ENCODE results near the gene MYO1D.

Gene MYO1D

DNA sequence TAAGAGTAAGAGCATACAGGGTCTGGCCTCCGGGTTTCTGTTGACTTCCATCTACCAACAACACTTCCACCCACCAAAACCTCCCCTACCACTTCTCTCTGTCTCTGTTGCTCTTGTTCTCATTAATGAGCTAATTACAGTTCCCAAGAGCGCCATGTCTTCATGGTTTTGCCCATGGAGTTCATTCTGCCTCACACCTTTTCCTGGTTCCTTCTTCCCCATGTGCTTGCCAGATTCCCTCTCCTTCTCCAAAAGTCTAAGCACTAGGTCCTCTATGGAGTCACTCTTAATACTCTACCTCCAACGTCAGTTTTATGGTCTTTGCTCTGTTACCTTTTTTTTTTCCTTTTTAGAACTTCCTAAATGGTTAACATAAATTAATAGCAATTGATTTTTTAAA is 92.8 kb downstream of the MYO1D start:
- in situ Hi-C loops (cut with MboI; ENCODE audit: low sequenced_read_pairs), result no loop called here

DNA sequence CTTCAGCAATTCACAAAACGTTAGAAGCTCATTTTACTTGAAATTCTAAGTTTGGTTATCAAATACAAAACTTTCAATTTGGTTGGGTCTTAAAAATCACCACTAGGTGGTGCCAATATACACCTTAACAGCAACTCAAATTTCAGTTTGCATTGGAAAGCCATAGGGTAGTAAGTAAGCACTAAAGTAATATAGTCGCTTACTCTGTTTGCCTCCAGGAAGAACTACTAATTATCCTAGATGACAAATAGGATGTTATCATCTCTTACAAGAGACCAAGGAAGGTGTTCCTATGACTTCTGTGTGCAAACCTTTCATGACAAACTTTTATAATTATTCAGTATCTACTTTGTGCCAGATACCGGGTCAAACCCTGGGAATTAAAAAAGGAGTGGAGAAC is 93.3 kb downstream of the MYO1D start:
- in situ Hi-C loops (cut with MboI; ENCODE audit: low sequenced_read_pairs), result no loop called here

DNA sequence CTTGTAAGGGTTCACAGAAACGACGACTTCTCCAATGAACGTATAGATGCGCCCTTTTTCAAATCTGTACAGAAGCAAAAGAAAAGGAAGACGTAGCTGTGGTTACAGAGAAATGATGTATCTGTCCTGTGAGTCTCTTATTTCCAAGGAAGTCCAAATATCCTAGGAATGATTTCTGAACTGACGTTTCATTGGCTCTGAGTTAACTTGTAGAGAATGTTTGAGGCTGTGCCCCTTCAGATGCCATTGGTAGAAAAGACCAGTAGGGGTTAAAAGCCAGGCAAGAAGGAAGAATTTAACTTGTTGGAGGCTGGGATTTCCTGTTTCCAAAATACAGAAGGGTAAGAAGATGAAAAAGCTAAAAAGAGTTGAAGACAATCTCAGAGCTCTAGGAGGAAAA is 96.2 kb downstream of the MYO1D start:
- in situ Hi-C loops (cut with MboI; ENCODE audit: low sequenced_read_pairs), result no loop called here

DNA sequence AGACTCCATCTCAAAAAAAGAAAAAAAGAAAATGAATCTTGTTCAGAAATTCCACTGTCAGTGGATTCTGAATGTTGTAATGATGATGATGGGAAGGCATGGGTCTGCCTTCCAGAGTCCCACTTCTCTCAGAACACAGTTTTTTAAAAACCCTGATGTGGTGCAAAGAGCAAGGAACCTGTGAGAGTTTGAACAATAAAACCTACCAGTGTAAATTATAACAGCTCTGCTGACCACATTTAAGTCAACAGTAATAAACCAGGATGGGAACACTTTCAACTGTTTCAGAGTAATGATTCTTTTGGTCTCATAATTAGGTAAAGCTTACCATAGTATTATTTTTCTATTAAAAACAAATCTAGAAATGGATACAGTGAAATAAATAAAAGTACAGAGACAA is 99.0 kb downstream of the MYO1D start:
- in situ Hi-C loops (cut with MboI; ENCODE audit: low sequenced_read_pairs), result no loop called here

DNA sequence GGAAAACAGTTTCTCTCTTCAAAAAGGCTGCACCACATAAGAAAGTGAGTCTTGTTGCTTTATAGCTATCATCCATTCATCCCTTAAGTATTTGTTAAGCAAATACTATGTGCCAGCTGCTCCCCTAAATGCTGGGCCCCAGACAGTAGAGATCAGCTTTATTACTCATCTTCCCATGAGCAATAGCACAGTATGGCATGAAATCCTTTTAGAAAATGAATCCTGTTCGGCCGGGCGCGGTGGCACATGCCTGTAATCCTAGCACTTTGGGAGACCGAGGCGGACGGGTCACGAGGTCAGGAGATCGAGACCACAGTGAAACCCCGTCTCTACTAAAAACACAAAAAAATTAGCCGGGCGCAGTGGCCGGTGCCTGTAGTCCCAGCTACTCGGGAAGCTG is 99.5 kb downstream of the MYO1D start:
- in situ Hi-C loops (cut with MboI; ENCODE audit: low sequenced_read_pairs), result no loop called here

DNA sequence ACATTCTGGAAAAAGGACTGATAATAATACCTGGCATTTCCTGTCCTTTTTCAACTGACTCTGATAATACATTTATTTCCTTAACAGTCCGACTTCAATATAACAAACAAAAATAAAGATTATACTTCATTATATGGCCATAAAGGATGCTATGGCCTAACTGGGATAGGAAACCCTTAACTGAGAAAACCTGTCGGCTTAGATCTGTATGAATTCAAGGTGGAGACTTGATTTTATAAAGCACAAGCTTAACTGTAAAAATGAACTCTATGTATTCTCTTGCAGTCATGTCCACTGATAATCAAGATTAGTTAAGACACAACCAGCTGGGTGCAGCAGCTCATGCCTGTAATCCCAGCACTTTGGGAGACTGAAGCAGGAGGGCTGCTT is 102.2 kb downstream of the MYO1D start:
- in situ Hi-C loops (cut with MboI; ENCODE audit: low sequenced_read_pairs), result no loop called here

DNA sequence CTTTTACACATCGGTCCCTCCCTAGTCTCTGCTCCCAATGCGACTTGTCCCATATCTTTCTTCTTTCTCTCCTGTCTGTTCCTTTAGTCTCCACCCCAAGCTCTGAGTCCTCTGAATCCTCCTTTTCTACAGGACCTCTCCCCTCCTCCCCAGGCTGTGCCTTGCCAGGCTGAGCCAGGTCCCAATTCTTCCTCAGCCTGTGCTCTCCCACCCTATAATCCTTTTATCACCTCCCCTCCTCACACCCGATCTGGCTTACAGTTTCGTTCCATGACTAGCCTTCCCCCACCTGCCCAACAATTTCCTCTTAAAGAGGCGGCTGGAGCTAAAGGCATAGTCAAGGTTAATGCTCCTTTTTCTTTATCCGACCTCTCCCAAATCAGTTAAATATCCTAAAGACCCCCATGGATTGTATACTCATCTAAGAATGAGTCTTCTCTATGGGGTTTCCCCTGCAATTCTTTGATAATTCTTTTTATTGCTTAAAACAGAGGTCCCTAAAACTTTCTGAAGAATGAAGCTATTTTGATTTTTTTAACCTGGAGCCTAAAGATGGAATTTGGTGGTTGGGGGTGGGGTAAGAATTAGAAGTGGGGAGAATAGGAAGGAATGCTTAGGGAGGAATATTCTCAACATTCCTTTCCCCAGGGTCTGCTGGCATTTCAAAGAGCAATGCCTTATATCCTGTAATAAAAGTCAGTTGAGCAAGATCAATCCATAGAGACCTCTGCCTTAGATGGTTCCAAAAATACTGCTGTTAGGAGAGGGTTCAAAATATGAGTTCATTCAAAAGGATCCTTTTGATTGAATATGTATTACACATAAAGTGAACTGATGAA is 102.8 kb downstream of the MYO1D start:
- in situ Hi-C loops (cut with MboI; ENCODE audit: low sequenced_read_pairs), result no loop called here

DNA sequence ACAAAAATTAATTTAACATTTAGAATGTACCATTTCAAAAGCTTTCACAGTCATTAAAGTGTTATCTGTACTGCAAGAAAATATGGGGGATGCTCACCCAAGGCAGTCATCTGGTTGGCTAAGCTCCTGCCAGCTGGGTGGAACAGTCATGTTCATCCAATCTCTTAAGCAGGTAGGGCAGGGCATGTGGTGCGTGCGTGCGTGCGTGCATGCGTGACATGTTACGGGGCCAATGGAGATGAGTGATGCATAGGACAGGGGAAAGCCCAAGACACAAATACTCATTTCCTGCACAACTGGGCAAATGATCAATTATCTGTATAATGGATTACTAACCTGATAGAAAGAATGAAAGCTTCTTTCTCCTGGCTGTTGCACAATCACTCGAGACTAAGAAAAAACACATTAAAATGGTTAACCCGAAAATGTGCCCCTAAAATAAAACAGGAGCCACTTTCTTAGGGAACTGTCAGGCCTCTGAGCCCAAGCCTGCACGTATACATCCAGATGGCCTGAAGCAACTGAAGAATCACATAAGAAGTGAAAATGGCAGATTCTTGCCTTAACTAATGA is 104.4 kb downstream of the MYO1D start:
- in situ Hi-C loops (cut with MboI; ENCODE audit: low sequenced_read_pairs), result no loop called here

DNA sequence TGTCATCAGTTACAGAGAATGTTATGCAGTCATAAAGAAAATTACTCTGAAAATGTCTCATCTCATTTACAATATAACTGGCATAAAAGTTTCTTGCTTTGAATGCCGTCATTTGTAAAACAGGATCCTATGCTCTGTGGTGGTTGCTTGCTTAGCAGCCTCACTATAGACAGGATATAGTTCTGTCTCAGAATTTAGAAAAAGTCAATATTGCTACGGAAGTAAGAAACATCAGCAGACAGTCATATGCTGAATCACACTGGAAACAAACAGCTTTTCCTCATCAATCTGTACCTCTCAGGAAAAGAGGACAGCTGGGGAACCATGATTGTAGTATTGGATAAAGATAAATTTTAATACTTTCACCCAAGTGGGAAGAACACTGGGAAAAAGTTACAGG is 105.5 kb downstream of the MYO1D start:
- in situ Hi-C loops (cut with MboI; ENCODE audit: low sequenced_read_pairs), result no loop called here

DNA sequence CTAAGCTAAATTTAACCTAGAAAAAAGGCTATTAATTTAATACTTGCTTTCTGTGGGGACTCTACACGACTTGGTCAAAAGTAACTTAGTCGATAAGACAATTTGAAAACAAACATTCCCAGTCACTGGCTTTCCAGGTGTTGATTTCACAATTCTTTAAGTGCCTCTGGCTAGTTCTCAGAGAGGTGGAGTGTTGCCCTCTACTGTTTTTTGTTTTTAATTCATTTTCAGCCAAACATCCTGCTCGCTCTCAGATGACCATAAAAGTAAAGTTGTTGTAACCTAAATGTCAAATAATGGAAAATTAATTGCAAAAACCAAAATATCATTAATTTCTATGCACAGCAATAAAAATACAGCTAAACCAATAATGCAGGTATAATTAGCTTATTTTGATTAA is 107.1 kb downstream of the MYO1D start:
- in situ Hi-C loops (cut with MboI; ENCODE audit: low sequenced_read_pairs), result no loop called here

DNA sequence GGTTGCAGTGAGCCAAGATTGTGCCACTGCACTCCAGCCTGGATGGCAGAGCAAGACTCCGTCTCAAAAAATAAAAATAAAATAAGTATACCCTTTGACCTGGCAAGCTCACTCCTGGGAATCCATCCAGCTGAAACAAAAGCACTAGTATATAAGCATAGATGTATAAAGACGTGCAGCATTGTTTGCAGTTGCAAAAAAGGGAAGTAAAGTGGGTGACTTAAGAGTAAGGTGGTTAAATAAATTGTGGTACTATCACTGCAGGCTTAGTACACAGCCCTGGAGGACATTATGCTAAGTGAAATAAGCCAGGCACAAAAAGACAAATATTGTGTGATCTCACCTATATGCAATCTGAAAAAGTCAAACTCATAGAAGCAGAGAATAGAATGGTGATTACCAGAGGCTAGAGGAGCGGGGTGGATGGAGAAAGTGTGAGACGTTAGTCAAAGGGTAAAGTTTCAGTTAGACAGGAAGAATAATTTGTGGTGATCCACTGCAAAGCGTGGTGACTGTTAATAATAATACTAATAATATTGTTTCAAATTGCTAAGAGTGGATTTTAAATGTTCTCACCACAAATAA is 113.0 kb downstream of the MYO1D start:
- in situ Hi-C loops (cut with MboI; ENCODE audit: low sequenced_read_pairs), result no loop called here

DNA sequence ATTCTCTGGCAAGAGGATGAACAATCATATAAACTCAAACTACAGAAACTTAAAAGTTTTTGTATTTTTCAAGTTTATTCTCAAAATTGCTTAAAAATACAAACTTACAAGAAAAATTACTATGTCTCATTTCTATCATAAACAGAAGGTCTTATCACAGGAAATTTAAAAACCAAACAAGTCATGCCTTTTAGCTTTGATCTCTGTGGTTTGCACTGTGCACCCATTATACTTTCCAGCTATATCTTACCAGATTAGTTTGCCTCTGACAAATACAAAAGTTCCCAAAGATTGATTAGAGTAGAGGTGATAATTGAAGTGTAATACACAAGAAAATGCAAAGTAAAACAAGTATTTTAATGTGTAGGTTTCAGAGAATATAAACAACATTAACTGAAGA is 117.4 kb downstream of the MYO1D start:
- in situ Hi-C loops (cut with MboI; ENCODE audit: low sequenced_read_pairs), result no loop called here

DNA sequence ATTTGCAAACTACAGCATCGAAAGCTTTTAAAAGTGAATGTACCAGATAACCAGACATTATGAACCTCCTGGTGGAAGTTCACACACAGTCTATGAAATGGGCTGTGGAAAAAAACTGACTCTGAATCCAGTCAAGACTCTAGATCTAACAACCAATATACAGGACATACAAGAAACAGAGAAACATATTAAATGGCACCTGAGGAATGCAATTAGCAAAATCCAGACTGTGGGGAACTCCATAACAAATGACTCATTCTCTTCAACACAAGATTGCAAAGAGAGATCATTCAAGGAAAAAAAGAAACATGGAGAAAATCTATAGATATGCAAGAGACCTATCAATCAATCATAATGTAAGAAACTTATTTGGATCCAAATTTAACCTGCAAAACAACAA is 119.0 kb downstream of the MYO1D start:
- in situ Hi-C loops (cut with MboI; ENCODE audit: low sequenced_read_pairs), result no loop called here

DNA sequence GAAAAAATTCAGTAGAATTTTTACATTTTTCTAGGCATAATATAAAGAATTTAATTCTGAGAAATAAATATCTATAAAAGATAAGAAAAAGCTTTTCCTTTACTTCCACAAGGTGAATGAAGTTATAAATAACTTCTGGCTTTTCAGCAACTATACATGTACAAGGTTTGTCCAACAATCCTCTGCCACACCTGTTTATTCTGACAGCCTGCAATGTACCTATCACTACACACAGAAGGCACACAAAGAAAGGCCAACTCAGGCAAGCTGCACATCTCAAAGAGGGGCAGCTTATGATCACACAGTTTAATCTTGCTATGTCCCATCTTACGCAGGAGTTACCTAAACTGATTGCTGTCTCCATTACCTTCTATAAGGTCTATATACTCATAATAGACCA is 120.2 kb downstream of the MYO1D start:
- in situ Hi-C loops (cut with MboI; ENCODE audit: low sequenced_read_pairs), result no loop called here

DNA sequence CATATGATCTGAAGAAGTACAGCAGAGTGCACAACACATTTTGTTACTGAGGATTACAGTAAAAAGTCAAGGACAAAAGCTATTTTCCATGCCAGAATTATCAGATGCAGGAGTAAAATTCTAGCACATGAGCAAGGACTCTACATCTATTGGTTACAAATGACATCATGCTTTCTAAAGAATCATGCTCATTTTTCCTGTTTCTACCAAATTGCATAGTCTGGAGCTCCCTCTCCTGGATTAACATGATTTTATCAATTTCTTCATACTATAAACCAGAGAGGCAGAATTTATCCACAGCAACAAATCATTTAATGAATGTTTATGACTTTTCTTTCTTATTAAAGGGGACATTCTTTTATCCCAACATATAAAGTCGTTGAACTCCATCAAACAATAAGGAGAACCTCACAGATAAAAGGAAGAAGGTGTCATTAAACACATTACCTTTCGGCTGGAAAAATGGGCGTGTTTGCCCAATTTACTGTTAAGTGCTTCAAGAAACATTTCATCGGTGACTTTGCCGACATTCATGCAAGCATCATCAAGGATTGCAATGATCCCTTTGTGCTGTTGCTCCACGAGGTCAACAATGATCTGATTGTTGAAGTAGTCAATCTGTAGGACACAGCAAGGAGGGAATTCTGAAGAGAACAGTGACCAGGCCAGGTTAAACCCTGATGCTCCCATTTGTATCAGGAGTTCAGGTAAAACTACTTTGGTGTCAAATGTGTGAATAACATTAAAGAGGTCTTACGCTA is 121.7 kb downstream of the MYO1D start:
- in situ Hi-C loops (cut with MboI; ENCODE audit: low sequenced_read_pairs), result no loop called here

DNA sequence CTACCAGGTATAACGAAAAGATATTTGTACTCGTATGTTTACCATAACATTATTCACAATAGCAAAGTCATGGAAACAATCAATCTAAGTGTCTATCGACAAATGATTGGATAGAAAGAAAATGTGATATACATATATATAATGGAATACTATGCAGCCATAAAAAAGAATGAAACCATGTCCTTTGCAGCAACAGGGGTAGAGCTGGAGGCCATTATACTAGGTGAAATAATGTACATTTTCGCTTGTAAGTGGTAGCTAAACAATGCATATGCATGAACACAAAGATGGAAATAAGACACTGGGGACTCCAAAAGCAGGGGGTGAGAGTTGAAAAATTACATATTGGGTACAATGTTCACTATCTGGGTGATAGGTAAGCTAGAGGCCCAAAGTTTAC is 124.0 kb downstream of the MYO1D start:
- in situ Hi-C loops (cut with MboI; ENCODE audit: low sequenced_read_pairs), result no loop called here

DNA sequence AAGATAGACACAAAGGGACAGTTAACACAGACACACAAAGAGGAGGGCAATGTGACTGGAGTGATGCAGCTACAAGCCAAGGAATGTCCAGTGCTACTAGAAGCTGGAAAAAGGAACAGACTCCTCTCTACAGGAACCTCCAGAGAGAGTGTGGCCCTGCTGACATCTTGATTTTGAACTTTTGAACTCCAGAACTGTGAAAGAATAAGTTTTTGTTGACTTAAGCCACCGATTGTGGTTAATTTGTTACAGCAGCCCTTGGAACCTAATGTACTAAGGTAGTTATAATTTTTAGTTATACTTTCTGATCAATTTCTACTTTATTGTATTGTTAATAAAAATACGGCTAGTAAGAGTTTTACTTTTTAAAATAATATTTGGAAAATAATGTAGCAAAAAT is 129.1 kb downstream of the MYO1D start:
- in situ Hi-C loops (cut with MboI; ENCODE audit: low sequenced_read_pairs), result no loop called here

DNA sequence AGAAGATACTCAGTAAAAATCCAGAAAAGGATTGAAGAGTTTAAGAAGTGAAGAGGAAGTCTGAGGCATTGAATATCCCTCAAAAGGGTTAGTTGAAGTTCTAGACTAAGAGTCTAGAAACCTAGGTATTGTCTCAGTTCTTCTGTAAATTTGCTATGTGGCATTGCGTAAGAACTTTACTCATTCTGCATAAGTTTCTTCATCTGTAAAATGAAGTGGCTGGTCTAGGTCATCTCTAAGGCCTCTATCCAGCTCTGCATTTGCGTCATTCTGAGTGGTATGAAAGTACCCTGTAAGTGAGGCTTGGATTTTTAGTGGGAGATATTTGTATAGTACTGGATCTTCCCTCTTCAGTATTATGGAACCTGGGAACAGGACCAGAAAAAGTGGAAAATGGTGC is 130.2 kb downstream of the MYO1D start:
- in situ Hi-C loops (cut with MboI; ENCODE audit: low sequenced_read_pairs), result no loop called here

DNA sequence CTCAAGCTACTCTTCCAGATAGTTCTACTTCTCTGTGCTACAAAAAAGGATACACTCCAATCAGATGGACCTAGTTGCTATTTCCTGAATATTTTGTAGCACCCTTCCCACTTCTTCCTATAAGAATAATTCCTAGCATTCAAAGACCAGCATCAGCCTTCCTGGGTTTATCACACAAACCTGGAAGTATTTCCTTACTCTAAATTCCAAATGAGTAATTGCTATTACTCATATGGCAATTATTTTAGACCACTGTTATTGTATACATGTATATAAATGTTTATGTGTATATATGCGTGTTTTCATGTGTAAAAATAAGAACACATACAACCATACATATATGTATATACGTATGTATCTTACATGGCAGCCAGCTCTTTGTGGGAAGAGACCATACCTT is 130.6 kb downstream of the MYO1D start:
- in situ Hi-C loops (cut with MboI; ENCODE audit: low sequenced_read_pairs), result no loop called here

DNA sequence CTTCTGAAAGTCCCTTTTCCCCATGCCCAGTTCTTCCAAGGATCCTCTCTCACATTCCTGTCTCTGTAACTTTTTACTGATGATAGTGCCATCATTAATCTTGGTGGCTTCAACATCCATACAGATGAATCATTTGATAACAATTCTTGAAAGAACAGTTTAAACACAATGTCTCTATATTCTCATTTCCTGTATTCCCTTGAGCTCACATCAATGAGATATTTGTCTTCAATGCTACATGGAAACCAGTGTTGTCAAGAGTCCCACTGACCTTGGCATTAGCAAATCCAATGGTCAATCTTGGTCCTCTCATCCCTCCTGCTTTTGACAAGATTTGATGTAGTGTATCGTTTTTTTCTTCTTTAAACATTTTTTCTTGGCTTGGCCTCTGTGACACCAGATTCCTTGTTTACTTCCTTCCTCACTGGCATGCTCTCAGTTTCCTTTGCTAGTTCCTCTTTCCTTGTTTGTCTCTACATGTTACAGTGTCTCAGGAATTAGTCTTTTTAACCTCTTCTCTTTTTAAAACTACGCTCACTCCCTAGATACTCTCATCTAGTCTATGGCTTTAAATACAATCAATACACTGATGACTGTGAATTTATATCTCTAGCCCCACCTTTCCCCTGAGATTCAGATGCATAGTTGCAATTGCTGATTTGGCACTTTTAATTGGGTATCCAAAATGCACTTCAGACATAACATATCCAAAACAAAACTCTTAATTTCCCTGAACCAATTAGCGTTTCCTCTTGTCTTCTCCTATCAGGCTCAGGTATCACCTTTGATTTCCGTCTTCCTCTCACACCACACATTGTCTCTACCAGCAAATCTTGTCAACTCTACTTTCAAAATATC is 134.0 kb downstream of the MYO1D start:
- in situ Hi-C loops (cut with MboI; ENCODE audit: low sequenced_read_pairs), result no loop called here

DNA sequence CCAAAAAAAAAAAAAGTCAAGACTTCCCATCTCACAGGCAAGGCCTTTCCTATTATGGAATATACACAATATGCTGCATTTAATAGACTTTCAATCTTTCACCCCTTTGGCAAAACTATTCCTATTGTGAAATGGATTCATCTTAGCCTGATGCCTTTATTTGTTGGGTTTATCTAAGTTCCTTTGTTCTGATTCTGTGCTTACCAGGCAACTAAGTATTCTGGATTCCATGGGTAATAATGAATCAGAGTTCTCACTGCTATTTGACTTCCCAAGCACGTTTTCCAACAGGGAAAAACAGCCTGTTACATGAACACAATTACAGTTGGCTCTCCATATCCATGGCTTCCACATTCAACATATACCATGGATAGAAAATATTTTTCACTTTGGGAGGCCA is 135.5 kb downstream of the MYO1D start:
- in situ Hi-C loops (cut with MboI; ENCODE audit: low sequenced_read_pairs), result no loop called here

Data from hTERT RPE-1 (cell line).